ENCODE measurements around the gene C15orf61. TPM values are rescaled to one million over a fixed set of nuclear protein-coding genes. Genes with fewer than 3 reads are reported as not detected.

The C15orf61 gene
- total and polyA plus RNA-seq, 5 donors: 5.9 to 11.1 (median 10.2) TPM

DNA sequence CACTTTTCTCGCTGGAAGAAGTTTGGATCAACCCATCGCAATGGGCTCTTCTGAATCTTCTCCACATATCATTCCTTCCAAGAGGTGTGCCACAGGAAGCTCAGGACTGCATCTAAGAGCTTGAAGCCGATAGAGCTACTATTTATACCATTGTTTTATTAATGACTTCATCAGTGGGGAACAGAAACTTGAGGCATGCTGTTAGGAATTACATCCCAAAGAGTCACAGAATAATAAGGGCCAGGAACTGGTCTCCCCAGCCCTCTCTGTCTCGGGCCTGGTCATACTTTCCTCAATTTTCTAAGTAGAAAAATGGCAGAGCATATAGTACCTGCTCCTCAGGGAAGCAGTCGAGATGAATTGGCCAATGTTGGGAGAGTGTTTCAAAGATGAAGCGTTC lies 16.9 kb upstream of the C15orf61 start:
- Histone ChIP-seq H3K9me3 (ENCODE audit: control insufficient read depth, low read length) (no peaks in the 10 kb centered on the region), H3K27ac (ENCODE audit: low read length) (no peak overlapping the region), H3K4me3 (ENCODE audit: low read length) (no peak overlapping the region), H3K27me3 (ENCODE audit: control insufficient read depth, insufficient read depth) (no peaks in the 10 kb centered on the region), H3K4me1 (ENCODE audit: control insufficient read depth, insufficient read depth, low read length) (no peaks in the 10 kb centered on the region)
- DNase-seq: no peak
- intact Hi-C loops (cut with DNase I): no loop called here
- ATAC-seq: no peak
- 90% methylated on average over 6 of the region's 6 CpGs for WGBS

DNA sequence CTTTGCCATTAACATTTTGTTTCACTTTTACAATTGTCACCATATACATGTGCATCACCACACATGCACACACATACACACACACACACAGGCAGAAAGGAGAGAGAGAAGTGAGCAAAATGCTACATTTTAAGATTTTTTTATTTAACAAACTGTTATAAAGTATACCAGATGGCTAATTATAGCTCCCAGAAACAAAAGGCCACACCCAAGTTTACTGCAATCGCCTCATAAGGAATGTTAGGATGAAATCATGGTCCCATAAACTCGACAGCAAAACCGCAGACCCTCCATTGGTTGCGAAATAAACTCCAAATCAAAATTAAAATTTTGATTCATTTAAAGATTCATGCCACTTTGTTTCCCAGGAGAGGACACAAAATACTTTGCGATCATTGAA lies 16.1 kb upstream of the C15orf61 start:
- DNase-seq: no peak
- Histone ChIP-seq H3K27me3 (ENCODE audit: control insufficient read depth, insufficient read depth) (no peaks in the 10 kb centered on the region), H3K4me3 (ENCODE audit: low read length) (no peak overlapping the region), H3K9me3 (ENCODE audit: control insufficient read depth, low read length) (no peaks in the 10 kb centered on the region), H3K27ac (ENCODE audit: low read length) (no peak overlapping the region), H3K4me1 (ENCODE audit: control insufficient read depth, insufficient read depth, low read length) (no peaks in the 10 kb centered on the region)
- no peak for ATAC-seq
- intact Hi-C loops (cut with DNase I): no loop called here
- 90% methylated on average over 5 of the region's 5 CpGs for WGBS

DNA sequence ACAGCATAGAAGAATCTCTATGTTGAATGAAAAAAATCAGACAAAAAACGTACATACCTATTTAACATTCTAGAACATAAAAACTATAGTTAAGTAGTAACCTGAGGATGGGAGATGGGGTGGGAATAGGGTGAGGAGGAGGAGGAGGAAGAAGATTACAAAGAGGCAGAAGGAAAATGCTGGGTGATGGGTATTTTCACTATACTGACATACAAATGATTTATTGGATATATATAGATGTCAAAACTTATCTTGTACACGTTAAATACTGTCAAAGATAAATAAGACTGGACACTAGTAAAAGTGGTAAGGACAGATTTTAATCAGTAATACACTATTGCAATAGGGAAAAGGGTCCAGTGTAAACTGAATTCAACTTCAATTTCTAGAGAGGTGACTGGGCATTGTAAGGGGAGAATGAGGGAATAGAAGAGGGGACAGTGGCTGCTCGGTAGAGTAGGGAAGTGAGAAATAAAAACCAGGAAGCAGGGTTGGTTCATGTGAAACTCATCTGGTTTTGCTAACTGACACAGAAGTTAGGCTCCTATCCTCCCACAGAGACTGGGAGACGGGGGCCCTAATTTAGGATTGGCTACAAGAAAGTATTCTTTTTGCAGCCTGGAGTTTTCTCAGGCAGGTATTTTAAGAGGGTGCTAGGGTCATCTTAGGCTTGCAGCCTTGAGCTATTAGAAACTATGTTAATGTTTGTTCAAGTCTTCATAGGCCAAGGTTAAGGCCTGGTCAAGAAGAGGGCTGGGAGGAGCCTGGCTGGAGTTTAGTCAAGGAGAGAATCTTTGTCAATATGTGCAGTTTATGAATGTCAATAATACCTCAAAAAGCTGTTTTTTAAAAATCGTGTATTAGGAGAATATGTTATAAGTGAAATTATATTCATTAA lies 15.0 kb upstream of the C15orf61 start:
- DNase-seq: no peak
- no peak overlapping the region for H3K4me3 ChIP-seq (ENCODE audit: low read length)
- ATAC-seq: no peak
- H3K9me3 ChIP-seq (ENCODE audit: control insufficient read depth, low read length): no peaks in the 10 kb centered on the region
- H3K27ac ChIP-seq (ENCODE audit: low read length): no peak overlapping the region
- WGBS: 77% methylated on average over 5 of the region's 5 CpGs
- H3K27me3 ChIP-seq (ENCODE audit: control insufficient read depth, insufficient read depth): no peaks in the 10 kb centered on the region
- H3K4me1 ChIP-seq (ENCODE audit: control insufficient read depth, insufficient read depth, low read length): no peaks in the 10 kb centered on the region
- intact Hi-C loops (cut with DNase I): no loop called here

DNA sequence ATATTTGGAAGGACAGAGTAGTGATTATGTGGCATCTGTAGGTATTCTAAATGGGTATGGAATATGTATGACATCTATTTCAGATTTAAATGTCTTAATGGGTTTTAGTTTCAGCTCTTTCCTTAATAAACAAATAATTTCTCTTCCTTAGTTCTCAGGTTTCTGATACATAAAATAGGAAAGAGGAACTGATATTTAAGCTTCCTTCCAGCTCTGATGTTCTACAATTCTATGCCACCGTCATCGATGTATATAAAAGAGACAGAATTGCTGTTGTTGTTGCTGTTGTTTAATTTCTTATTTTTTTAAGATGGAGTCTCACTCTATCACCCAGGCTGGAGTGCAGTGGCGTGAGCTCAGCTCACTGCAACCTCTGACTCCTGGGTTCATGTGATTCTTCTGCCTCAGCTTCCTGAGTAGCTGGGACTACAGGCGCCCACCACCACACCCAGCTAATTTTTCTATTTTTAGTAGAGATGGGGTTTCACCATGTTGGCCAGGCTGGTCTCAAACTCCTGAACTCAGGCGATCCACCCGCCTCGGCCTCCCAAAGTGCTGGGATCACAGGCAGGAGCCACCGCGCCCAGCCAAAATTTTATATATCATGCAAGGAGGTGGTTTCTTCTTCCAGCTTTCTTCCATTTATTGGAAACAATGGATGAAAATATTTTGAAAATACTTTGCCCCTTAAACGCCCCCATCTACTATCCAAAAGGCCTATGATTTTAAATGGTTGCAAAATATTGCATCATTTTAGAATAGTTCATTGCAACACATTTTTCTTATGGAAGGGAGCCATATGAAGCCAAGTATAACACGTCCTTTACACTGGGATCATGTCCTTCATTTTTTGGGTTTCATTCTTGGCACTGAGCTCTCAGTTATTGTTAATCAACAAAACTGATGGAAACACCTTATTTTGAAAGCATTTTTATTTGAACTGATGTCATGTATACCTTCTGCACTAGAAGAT lies 13.9 kb upstream of the C15orf61 start:
- DNase-seq (no peak), ATAC-seq (peak in 1 of 2 donors; percentile 29)
- Histone ChIP-seq H3K4me3 (ENCODE audit: low read length) (no peak overlapping the region), H3K27ac (ENCODE audit: low read length) (no peak overlapping the region), H3K27me3 (ENCODE audit: control insufficient read depth, insufficient read depth) (no peaks in the 10 kb centered on the region), H3K4me1 (ENCODE audit: control insufficient read depth, insufficient read depth, low read length) (no peaks in the 10 kb centered on the region), H3K9me3 (ENCODE audit: control insufficient read depth, low read length) (no peaks in the 10 kb centered on the region)
- 88% methylated on average over 11 of the region's 11 CpGs for WGBS
- intact Hi-C loops (cut with DNase I): no loop called here

DNA sequence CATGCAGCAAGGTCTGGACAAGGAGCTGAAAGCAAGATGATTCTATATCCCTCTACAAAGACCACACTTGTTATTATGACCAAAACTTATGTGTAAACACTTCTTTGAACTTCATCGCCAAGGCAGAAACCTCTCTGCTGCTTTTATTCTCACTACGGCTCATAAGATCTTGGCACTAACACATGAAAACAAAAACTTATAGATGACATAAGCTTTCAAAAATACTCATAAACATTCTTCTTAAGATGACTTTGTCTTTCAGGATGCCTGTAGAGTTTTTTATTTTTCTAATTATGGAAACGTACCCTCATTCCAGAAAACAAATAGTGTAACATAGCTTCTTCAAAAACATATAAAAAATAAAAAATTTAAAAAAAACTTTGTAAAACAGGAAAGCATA lies 12.5 kb upstream of the C15orf61 start:
- Histone ChIP-seq H3K27ac (ENCODE audit: low read length) (no peak overlapping the region), H3K27me3 (ENCODE audit: control insufficient read depth, insufficient read depth) (no peaks in the 10 kb centered on the region), H3K9me3 (ENCODE audit: control insufficient read depth, low read length) (no peaks in the 10 kb centered on the region), H3K4me1 (ENCODE audit: control insufficient read depth, insufficient read depth, low read length) (no peaks in the 10 kb centered on the region), H3K4me3 (ENCODE audit: low read length) (no peak overlapping the region)
- no peak for ATAC-seq
- intact Hi-C loops (cut with DNase I): no loop called here
- 91% methylated on average over 3 of the region's 3 CpGs for WGBS
- DNase-seq: no peak

DNA sequence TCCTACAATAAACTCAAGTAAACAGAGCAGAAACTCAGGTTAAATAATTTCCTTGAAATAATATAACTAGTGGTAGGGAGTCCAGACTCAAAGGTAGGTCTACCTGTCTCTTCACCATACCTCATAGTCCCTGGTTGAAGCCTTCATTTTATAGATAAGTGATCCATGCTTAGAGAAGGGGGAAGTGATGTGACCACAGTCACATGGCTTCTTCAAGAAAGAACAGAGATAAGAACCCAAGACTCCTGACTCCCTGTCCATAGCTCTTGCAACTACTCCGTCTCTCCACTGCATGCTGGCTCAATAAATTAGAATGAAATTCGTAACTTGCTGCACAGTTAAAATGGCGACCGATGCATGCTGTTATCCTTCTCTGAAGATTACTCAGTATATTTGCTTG lies 11.0 kb upstream of the C15orf61 start:
- Histone ChIP-seq H3K4me1 (ENCODE audit: control insufficient read depth, insufficient read depth, low read length) (no peaks in the 10 kb centered on the region), H3K4me3 (ENCODE audit: low read length) (no peak overlapping the region), H3K27me3 (ENCODE audit: control insufficient read depth, insufficient read depth) (no peaks in the 10 kb centered on the region), H3K27ac (ENCODE audit: low read length) (no peak overlapping the region), H3K9me3 (ENCODE audit: control insufficient read depth, low read length) (no peaks in the 10 kb centered on the region)
- intact Hi-C loops (cut with DNase I): no loop called here
- ATAC-seq (no peak), DNase-seq (no peak)
- WGBS: 95% methylated on average over 4 of the region's 4 CpGs

DNA sequence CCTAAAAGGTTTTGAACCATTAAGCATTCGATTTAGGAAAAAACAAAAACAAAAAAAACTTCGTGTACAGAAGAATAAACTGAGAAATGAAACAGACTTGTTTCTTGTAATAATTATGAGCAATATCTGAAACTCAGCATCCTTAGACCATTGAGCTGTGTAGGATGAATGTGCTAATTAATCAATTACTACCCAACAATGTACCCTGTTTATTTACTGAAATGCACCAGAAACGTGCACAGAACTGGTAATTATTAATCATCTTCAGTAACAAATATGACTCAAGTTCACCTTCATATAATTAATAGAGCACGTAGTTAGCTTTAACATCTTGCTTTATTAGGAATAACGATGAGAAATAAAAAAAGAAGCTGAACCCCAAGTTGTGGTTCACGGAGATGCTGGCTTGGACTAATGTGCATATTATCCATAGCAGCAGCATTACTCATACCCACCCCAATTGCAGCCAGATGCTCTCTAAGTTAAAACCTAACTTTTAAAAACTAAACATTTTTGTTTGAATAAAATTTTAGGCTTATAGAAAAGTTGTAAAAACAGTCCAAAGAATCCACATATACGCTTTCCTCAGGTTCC lies 10.2 kb upstream of the C15orf61 start:
- Histone ChIP-seq H3K27me3 (ENCODE audit: control insufficient read depth, insufficient read depth) (no peaks in the 10 kb centered on the region), H3K9me3 (ENCODE audit: control insufficient read depth, low read length) (no peaks in the 10 kb centered on the region), H3K27ac (ENCODE audit: low read length) (no peak overlapping the region), H3K4me3 (ENCODE audit: low read length) (no peak overlapping the region), H3K4me1 (ENCODE audit: control insufficient read depth, insufficient read depth, low read length) (no peaks in the 10 kb centered on the region)
- ATAC-seq: no peak
- DNase-seq: no peak
- 93% methylated on average over 7 of the region's 7 CpGs for WGBS
- intact Hi-C loops (cut with DNase I): no loop called here

DNA sequence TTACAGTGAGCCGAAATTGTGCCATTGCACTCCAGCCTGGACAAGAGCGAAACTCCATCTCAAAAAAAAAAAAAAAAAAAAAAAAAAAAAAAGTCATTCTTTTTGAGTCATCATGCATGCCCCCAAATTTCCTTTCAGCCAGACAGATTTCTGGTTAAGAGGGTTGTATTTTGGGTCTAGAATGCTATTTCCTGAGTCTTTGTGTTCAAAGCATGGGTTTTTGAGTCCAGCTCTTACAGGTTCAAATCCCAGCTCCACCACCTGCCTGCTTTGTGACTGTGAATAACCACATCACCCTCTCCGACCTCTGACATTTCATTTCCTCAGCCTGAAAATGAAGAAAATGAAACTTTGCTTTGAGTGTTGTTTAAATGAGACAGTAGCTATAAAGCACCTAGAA lies 9.3 kb upstream of the C15orf61 start:
- intact Hi-C loops (cut with DNase I): no loop called here
- Histone ChIP-seq H3K4me1 (ENCODE audit: control insufficient read depth, insufficient read depth, low read length) (no peaks in the 10 kb centered on the region), H3K27me3 (ENCODE audit: control insufficient read depth, insufficient read depth) (no peaks in the 10 kb centered on the region), H3K4me3 (ENCODE audit: low read length) (no peak overlapping the region), H3K27ac (ENCODE audit: low read length) (no peak overlapping the region), H3K9me3 (ENCODE audit: control insufficient read depth, low read length) (no peaks in the 10 kb centered on the region)
- 98% methylated on average over 3 of the region's 3 CpGs for WGBS
- no peak for DNase-seq
- ATAC-seq: no peak

DNA sequence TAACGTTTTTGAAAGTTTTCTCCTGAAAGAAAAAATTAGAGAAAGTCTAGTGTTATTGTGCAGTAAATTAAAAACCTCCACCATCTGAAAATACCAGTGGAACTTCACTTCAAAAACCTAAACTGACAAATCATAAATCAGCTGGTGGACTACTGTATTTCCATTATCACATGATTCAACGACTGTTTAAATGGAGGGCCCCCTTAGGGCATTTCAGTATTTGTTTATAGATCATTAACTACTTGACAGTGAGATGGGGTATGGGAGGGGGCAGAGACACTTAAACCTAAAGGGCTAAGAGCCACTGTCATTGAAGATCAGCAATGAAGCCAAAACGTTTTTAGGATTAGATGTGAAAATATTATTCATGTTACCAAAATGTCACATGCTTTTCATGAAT lies 8.8 kb upstream of the C15orf61 start:
- intact Hi-C loops (cut with DNase I): no loop called here
- WGBS: 45% methylated on average over 3 of the region's 3 CpGs
- Histone ChIP-seq H3K27me3 (ENCODE audit: control insufficient read depth, insufficient read depth) (no peaks in the 10 kb centered on the region), H3K27ac (ENCODE audit: low read length) (no peak overlapping the region), H3K4me1 (ENCODE audit: control insufficient read depth, insufficient read depth, low read length) (no peaks in the 10 kb centered on the region), H3K9me3 (ENCODE audit: control insufficient read depth, low read length) (no peaks in the 10 kb centered on the region), H3K4me3 (ENCODE audit: low read length) (no peak overlapping the region)
- DNase-seq (no peak), ATAC-seq (no peak)

DNA sequence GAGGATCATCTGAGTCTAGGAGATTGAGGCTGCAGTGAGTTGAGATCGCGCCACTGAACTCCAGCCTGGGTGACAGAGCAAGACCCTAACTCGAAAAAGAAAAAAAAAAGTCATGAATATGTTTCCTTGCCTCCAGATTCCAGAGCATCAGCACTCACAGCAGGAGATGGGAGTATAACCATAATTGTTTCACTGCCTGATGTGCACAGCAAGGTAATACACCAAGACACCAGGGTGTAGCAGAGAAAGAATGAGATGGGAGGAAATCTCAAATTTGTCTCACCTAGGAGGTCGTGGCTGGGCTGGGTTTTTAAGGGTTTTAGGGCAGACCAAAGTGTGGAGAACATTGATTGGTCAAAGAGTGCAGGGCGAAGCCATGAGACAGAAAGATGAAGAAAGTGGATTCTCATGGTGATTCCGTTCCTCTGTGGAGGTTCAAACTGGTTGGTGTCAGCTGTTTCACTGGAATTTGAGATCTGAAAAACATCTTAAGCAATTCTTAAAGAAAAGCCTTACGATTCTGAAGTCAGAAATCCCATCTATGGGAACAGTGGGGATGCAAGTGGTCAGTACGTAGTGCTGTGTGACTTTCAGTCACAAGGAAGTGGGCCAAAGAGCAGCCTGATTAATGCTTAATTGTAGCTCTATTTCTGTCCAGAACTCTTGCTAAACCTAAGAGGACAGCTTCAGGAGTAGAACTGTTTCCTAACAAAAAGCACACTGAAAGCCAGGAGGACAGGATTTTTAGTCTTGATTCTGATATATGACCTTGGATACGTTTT lies 7.8 kb upstream of the C15orf61 start:
- H3K9me3 ChIP-seq (ENCODE audit: control insufficient read depth, low read length): no peaks in the 10 kb centered on the region
- 79% methylated on average over 9 of the region's 9 CpGs for WGBS
- no peak for DNase-seq
- no peak overlapping the region for H3K27ac ChIP-seq (ENCODE audit: low read length)
- no peak overlapping the region for H3K4me3 ChIP-seq (ENCODE audit: low read length)
- H3K4me1 ChIP-seq (ENCODE audit: control insufficient read depth, insufficient read depth, low read length): no peaks in the 10 kb centered on the region
- H3K27me3 ChIP-seq (ENCODE audit: control insufficient read depth, insufficient read depth): no peaks in the 10 kb centered on the region
- ATAC-seq: no peak
- intact Hi-C loops (cut with DNase I): no loop called here

Data from right cardiac atrium (tissue), 5 donors.